ENCODE results near the gene OVCH2. TPM values are rescaled to one million over a fixed set of nuclear protein-coding genes. Genes with fewer than 3 reads are reported as not detected.
A peak's percentile ranks its signal among the peaks of the same experiment; 100 is the strongest.

The OVCH2 gene
- polyA plus RNA-seq, 1 experiment = 3.7 TPM

GRCh38 chr11:7677071-7677470, 29.2 kb downstream of the OVCH2 start:
- TF ChIP-seq CTCF (IDR thresholded peaks at IDR 0.05; ENCODE audit: insufficient read depth, low read depth, low read length) = no peak
- DNase-seq (ENCODE audit: low read depth) = peak; percentile 77
- Histone ChIP-seq H3K4me3 (ENCODE audit: low read depth, low read length) (no peak overlapping the region), H3K36me3 (ENCODE audit: control insufficient read depth, insufficient read depth, low read length) (no peaks in the 10 kb centered on the region), H3K27me3 (ENCODE audit: control insufficient read depth, insufficient read depth, low read length) (no peaks in the 10 kb centered on the region)
- ChIA-PET CTCF (interaction anchor here (0.6 to 2.6 kb wide), 8 partner anchors 9 to 235 kb away, joined by 3 to 7 read pairs (median 4); no protein-coding TSS in a partner anchor), POLR2A (interaction anchor here (0.6 kb wide), 1 partner anchor 410 kb away, joined by 3 read pairs; no protein-coding TSS in a partner anchor)

DNA sequence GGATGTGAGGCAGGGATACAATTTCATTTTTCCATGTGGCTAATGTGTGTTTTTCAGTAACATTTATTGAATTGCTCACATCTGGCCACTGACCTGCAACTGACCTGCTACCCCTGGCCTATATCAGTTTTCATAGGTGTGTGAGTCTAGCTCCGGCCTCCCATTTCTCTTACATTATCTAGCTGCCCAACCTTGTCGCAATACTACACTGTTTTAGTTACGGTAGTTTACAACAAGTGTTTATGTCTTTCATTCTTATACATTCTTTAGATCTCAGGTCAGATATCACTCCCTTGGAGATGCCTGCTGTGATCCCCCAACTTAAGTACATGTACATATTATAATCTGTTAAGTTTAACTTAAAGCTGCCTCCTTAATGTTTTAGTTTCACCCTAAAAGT, 30.6 kb downstream of the OVCH2 start:
- TF ChIP-seq CTCF (IDR thresholded peaks at IDR 0.05; ENCODE audit: insufficient read depth, low read depth, low read length) = no peak
- Histone ChIP-seq H3K27me3 (ENCODE audit: control insufficient read depth, insufficient read depth, low read length) (no peaks in the 10 kb centered on the region), H3K36me3 (ENCODE audit: control insufficient read depth, insufficient read depth, low read length) (no peaks in the 10 kb centered on the region), H3K4me3 (ENCODE audit: low read depth, low read length) (no peak overlapping the region)
- DNase-seq (ENCODE audit: low read depth) = no peak
- CTCF ChIA-PET = interaction anchor here (1.0 to 2.2 kb wide), 3 partner anchors 10 to 137 kb away, joined by 3 to 6 read pairs (median 4); no protein-coding TSS in a partner anchor
- POLR2A ChIA-PET = interaction anchor here (0.6 kb wide), 1 partner anchor 18 kb away, joined by 3 read pairs; no protein-coding TSS in a partner anchor

- CTCF ChIA-PET = interaction anchor here (1.3 to 1.7 kb wide), 2 partner anchors 18 to 103 kb away, joined by 3 to 5 read pairs; no protein-coding TSS in a partner anchor
- TF ChIP-seq CTCF (IDR thresholded peaks at IDR 0.05; ENCODE audit: insufficient read depth, low read depth, low read length) = no peak
- POLR2A ChIA-PET = no interaction called here
- no peaks in the 10 kb centered on the region for H3K36me3 ChIP-seq (ENCODE audit: control insufficient read depth, insufficient read depth, low read length)
- no peaks in the 10 kb centered on the region for H3K27me3 ChIP-seq (ENCODE audit: control insufficient read depth, insufficient read depth, low read length)
- peak overlapping the region; percentile 57 for H3K4me3 ChIP-seq (ENCODE audit: low read depth, low read length)
- DNase-seq (ENCODE audit: low read depth) = no peak
Observed at GRCh38 chr11:7673724-7674434, 32.4 kb downstream of the OVCH2 start.

- ChIA-PET POLR2A (no interaction called here), CTCF (interaction anchor here (1.3 to 1.7 kb wide), 4 partner anchors 15 to 102 kb away, joined by 3 to 5 read pairs (median 4); no protein-coding TSS in a partner anchor)
Observed at GRCh38 chr11:7672960-7673723, 33.1 kb downstream of the OVCH2 start, which contains the start of gene CYB5R2. TSS of gene CYB5R2 (minus strand) at chr11:7673500. CDS start at chr11:7672825, 675 bp downstream.

More at GRCh38 chr11:7672960-7673723, 33.1 kb downstream of the OVCH2 start, which contains the start of gene CYB5R2:
- Histone ChIP-seq H3K27me3 (ENCODE audit: control insufficient read depth, insufficient read depth, low read length) (no peaks in the 10 kb centered on the region), H3K4me3 (ENCODE audit: low read depth, low read length) (peak within 1 kb of the TSS; percentile 57), H3K36me3 (ENCODE audit: control insufficient read depth, insufficient read depth, low read length) (peaks cover 4% of the 10 kb centered on the region)
- no peak for TF ChIP-seq CTCF (IDR thresholded peaks at IDR 0.05; ENCODE audit: insufficient read depth, low read depth, low read length)
- no peak for DNase-seq (ENCODE audit: low read depth)

Data from BJ (cell line).